GM21528 (cell line): ENCODE data around the gene GDI2.
"Not testable (repeated sequence)": the region's sequence is repeated elsewhere in the genome, so short reads cannot be mapped to it uniquely, and the experiment has no call there.

ENCODE experiments used
- ATAC-seq: cut with Tn5 transposase; IDR thresholded peaks from one replicate; pipeline ENCODE4 v1.9.1; 2021; ENCODE audit warnings: mild to moderate bottlenecking, moderate library complexity; ENCODE audit not compliant: unreplicated experiment, low FRiP score

Gene GDI2

DNA sequence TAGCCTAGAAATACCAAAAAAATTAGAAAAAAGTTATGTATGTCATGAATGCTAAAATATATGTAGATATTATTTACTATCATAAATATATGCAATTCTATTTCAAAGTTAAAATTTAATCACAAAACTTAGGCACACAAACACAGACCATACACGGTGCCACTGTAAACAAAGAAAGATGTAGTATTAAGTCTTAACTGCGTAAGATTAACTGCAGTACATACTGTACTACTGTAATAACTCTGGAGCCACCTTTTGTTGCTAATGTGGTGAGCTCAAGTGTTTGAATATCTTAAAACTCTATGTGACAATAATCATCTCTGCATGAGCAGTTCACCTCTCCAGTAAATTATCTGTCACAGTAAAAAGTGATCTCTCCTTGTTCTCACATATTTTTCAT lies 23.6 kb downstream of the GDI2 start:
- ATAC-seq, result no peak

DNA sequence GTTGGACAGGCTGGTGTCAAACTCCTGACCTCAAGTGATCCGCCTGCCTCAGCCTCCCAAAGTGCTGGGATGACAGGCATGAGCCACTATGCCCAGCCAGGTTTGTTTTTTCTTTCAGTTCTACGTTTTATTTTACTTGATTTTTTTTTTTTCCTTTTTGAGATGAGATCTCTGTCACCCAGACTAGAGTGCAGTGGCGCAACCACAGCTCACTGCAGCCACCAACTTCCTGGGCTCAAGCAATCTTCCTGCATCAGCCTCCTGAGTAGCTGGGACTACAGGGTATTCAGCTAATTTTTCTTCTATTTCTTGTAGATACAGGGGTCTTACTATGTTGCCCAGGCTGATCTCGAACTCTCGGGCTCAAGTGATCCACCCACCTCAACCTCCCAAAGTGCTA lies 24.3 kb downstream of the GDI2 start:
- no peak for ATAC-seq

DNA sequence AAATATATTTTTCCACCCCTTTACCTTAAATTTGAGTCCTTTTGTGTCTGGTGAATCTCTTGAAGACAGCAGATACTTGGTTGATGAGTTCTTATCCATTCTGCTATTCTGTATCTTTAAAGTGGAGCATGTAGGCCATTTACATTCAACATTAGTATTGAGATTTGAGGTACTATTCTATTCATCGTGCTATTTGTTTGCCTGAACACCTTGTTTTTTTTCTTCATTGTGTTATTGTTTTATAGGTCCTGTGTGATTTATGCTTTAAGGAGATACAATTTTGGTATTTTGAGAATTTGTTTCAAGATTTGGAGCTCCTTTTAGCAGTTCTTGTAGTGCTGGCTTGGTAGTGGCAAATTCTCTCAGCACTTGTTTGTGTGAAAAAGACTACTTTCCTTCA lies 29.9 kb downstream of the GDI2 start:
- ATAC-seq, result no peak

DNA sequence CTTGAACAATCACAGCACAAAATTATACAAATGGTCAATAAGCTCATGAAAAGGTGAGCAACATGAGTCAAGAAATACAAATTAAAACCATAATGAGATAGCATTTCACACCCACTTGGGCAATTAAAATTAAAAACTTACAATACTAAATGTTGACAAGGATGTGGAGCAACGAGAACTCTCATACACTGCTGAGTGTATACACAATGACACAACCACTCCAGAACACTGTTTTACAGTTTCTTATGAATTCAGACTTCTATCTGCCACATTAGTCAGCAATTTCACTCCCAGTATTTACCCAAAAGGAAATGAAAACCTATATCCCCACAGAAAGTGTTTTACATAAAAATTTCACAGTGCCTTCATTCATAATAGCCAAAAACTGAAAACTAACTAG lies 31.1 kb downstream of the GDI2 start:
- no peak for ATAC-seq

DNA sequence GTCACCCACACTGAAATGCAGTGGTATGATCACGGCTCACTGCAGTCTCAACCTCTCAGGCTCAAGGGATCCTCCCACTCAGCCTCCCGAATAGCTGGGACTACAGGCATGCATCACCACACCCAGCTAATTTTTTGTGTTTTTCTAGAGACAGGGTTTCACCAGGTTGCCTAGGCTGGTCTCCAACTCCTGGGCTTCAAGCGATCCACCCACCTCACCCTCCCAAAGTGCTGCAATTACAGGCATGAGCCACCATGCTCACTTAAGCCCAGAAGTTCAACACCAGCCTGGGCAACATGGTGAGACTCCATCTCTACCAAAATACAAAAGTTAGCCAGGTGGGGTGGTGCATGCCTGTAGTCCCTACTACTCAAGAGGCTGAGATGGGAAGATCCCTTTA lies 33.5 kb downstream of the GDI2 start:
- no peak for ATAC-seq

DNA sequence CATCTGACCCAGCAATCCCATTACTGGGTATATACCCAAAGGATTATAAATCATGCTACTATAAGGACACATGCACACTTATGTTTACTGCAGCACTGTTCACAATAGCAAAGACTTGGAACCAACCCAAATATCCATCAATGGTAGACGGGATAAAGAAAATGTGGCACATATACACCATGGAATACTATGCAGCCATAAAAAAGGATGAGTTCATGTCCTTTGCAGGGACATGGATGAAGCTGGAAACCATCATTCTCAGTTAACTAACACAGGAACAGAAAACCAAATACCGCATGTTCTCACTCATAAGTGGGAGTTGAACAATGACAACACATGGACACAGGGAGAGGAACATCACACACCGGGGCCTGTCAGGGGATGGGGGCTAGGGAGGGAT lies 35.5 kb downstream of the GDI2 start:
- not testable (repeated sequence) for ATAC-seq

DNA sequence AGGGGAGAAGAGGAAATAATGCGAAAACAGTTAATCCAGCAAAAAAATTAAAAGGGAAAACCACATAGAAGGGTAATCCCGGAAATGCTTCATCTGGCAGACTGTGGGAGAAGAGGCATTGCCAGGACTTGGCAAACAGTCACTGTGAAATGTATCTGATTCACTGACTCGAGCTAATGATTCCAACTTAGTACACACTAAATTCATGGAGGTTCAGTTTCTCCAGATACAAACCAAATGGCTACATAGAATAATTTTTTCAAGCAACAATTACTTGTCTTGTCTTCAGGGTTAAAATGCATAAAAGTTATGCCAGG lies 36.4 kb downstream of the GDI2 start:
- ATAC-seq, result no peak

DNA sequence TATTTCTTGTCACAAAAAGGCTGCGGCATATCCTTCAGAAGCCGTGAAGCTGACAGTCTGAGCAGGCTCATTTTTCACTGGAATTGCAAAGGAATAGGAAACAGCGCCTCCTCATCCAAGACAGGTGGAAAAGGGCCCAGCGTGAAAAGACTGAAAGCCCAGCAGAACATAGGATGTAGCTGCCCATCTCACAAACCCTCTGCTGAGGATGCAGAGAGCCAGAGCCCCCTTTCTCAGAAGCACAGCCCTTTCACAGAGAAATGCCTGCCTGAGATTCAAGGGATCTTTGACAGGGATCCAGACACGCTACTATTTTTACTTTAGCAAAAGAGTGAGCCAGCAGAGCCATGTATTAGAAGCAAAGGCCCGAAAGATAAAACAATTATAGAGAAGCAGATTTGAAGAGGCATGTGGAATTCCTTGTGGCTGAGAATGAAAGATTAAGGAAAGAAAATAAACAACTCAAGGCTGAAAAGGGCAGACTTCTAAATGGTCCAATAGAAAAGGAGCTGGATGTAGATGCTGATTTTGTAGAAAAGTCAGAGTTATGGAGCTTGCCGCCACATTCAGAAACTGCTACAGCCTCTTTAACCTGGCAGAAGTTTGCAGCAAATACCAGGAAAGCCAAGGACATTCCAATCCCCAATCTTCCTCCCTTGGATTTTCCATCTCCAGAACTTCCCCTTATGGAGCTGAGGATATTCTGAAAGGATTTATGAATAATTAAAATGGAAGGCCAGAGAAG lies 36.9 kb downstream of the GDI2 start:
- no peak for ATAC-seq

DNA sequence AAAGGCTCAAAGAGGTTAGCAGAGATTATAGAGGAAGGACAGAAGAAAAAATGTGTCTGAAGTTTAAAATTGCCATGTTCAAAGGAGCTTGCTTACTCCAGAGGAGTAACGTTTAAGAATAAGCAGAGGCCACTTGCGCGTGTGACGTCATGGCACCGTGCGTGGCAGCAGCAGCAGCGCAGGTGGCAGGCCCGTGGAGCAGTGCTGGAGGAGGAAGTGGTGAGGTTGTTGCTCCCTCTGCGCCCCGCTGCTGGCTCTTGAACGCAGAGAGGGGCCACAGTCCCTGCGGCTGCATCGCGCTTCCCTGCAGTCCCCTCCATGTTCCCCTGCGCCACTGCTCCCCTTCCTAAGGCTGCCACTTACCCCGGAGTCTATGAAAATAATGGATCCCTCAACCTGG lies 37.5 kb downstream of the GDI2 start:
- no peak for ATAC-seq

DNA sequence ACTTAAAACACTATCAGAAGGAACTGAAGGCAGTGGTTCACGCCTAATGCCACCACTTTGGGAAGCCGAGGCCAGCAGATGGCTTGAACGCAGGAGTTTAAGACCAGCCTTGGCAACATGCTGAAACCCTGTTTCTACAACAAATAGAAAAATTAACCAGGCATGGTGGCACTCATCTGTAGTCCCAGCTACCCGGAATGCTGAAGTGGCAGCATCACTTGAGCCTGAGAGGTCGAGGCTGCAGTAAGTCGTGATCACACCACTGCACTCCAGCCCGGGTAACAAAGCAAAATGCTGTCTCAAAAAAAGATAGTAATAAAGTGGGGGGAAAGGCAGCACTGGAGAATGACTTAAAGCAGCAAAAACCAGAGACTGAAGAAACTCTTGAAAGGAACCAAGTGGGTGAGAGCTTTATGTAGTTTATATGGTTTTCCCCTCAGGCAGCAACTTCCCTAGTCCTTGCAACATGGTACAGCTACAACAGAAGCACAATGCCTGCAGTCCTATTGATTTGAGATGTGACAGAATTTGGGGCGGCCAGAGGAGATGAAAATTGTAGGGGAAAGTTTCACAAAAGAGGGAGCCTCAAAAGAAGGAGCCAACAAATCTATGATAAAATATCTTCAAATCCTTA lies 38.1 kb downstream of the GDI2 start:
- ATAC-seq, result no peak

DNA sequence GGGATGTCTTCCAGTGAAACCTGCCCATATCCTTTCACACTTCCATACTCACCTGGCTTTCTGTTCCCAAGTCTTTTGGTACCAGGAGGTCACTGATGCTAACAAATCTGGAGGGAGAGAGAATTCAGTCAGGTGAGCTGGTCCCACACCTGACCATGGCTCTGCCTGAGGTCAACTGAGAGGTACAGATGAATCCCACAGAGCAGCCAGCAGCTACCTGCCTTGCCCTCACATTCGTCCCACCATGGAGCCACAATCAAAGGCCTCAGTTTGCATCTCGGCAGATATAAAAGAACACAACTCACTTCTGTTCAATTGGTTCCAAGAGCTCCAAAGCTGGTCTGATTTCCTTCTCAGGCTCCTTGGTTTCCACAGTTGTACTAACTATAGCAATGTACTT lies 47.0 kb downstream of the GDI2 start:
- no peak for ATAC-seq

DNA sequence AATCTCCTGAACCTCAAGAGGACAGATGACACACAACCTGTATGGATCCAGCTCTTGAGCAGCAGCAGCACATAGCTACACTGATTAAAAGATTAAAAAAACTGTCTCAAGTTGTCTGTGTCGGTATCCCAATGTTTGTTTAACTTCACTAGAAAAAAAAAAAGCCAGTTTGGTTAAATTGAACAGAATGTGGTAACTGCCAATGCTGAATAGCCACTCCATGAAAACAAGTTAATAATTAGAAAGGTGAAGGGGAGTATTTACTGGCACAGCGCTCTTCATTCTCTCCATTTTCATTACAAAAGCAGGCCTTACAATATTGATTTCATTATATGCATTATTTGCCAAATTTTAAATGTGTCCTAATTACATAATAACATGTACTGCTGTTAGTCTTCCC lies 47.6 kb downstream of the GDI2 start:
- no peak for ATAC-seq

DNA sequence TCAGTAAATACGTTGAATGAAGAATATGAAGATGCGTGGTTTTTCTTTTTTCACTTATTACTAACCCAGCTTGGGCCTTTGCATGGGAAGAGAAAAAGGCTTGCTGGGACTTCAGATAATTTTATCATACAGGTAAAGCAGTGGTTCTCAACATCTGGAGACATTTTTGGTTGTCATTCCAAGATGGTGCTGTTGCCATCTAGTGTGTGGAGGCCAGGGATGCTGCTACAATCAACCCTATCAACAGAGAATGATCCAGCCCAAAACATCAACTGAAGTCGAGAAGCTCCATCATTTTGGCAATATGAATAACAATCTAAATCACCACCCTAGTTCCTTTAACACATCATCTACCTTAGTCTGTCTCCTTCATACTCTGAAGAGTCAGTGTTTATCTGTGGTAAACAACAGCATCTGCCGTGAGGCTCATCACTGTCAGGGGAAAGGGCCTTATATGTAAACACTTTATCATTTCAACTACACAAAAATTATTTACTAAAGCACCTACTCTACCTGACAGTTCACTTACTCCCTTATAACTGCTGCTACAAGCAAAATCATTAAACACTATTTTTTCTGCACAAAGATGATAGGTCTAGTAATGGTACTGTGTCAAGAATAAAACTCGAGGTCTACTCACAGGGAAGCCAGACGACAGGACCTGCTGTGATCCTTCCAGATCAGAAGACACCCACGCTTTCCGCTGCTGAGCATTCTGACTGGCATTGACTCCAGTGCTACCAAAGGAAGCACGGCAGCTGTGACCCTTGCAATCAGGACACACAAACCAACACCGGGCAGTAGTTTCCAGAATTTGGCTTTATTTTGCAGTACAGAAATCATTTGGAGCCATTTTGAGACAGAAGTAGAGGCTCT lies 48.6 kb downstream of the GDI2 start:
- no peak for ATAC-seq

DNA sequence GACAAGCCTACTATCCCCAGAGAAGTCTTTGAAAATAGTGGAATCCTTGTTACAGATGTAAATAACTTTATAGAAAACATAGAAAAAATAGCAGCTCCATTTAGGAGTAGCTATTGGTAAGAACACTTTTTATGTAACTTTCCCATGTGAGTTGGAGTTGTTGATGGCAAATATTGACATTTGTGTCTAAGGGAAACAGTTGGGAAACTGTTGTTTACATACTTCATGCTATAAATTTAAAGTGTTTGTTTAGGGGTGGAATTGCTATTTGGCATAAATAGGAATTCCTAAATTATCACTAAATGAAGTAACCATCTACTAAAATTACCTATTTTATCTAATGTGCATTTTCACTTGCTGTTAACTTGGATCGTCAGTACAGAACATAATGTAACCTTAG lies 50.7 kb downstream of the GDI2 start:
- ATAC-seq, result no peak

DNA sequence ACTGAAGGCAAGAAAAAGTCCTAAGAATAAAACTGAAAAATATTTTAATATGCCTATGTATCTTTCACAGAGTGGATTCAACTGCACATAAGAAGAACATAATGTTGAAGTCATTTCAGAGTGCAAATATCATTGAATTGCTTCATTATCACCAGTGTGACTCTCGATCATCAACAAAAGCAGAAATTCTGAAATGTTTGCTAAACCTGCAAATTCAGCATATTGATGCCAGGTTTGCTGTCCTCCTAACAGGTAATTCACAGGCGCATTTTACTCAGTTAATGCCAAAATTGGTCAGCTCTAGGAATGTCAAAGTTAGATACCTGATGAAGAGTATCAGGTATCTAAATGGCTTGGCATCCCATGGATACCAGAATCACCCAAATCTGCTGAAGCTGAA lies 52.0 kb downstream of the GDI2 start:
- no peak for ATAC-seq

DNA sequence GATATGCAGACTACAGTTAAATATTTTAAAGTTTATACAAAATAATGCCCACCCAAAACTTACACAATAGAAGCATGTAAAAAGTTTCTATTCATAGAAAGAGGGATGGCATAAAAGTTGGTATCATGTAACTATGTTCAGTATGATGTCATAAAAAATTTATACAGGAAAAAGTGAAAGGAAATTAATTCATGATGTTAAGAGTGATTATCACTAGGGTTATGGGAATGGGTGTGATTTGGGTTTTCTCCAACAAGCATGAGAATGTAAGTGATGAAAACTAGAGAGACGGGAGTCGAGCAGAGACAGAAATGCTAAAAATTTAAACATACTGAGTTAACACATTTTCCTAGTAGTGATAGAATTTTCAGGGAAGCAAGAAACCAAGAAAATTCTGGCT lies 52.7 kb downstream of the GDI2 start:
- no peak for ATAC-seq

DNA sequence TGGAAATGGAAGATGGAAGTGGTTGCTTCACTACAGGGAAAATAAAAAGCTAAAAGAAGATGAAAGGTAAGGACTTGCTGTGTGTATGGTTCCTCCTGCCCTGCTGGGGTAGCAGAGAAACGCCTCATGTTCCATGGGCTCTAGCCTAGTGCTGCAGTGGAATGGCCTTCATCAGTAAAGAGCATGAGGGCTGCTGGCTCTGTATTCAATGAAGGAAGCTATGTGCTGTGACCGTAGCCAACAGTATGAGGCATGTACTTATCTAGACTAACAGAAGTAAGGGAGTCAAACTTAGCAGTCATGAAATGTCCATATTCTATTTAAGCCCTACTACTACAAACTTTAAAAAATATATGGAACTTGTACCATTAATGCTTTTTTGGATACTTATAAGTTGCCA lies 54.3 kb downstream of the GDI2 start:
- no peak for ATAC-seq

DNA sequence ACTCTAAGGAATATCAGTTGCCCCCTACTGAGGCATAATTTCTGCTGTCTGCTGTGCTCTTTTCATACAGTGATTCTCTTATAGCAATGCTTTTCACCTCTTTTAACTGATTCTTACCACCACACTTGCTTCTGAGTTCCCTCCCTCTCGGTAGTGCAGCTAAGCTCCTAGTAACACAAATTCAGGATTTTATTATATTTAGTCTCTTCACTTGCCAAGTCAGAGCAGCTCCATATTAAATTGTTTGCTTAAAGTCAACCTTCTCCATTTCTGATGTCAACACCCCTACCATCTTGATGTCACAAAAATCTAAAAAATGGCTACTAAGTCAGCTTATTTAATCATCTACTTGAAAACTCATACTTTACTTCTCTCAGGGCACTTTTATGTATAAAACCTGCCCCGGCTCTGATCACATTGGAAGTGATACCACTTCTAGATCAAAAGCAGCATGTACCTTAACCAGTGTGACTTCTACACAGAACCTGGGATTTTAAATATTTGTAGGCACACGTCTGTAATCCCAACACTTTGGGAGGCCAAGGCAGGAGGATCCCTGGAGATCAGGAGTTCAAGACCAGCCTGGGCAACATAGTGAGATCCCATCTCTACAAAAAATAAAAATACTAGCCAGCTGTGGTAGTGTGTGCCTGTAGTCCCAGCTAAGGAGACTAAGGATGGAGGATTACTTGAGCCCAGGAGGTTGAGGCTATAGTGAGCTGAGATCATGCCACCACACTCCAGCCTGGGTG lies 55.3 kb downstream of the GDI2 start:
- no peak for ATAC-seq

DNA sequence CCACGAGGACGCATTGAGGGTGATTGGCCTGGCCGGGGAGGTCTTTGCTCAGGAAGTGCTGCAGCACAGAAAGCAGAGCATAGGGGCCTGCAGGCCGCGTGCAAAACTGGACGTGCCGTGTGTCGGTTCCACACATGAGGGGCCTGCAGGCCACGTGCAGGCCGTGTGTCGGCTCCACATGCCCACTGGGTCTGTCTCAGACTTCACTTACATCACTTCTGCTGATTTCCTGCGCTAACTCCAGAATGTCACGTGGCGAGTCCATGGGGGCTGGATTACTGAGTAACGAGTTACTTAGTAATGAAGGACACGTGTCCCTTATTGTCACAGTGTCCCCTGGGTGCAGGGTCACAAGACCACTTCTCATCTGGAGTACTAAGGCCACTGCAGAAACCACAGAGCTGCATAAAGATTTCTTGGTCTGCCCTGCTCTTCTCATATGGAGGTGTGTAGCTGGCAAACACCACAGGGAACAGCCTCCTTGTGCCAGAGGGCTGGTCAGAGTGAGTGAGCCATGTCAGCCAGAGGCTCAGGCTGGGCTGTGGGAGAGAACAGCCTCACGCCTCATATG lies 60.8 kb downstream of the GDI2 start:
- no peak for ATAC-seq

DNA sequence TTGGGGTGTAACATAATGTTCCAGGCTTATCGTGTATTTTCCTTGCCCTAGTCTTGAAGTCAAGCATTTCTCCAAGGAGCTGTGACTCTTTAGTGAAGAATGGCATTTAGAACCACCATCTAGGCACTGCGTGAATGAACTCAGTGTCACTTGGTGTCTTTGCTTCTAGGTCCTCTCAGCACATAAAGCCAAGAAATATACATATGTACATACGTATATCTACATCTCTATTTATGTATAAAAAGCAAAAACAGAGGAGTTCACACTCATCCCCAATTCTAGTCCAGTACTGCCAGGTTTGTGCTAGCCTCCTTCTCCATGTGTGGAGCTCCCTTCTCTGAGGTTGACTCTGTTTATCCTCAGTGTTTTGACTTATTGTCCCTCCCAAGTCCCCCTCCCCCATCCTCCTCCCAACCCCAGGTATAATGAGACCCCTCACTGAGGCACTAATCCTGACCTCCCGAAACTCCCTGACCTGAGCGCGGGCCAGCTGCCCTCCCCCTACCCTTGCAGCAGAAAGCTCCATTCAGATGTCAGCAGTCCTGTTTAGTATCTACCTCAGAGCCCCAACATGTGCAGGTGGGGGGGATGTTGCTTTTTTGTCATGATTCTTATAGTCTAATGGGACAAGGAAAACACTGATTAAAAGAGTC lies 61.5 kb downstream of the GDI2 start:
- ATAC-seq, result no peak
